ENCODE measurements around the gene POTEB. TPM values are rescaled to one million over a fixed set of nuclear protein-coding genes. Genes with fewer than 3 reads are reported as not detected.
"Not testable (repeated sequence)": the region's sequence is repeated elsewhere in the genome, so short reads cannot be mapped to it uniquely, and the experiment has no call there.

Gene POTEB
- total and polyA plus RNA-seq, 9 of the 15 experiments (the other 6 are each of a cell fraction or from before 2014, with no cell fraction given) = not detected

DNA sequence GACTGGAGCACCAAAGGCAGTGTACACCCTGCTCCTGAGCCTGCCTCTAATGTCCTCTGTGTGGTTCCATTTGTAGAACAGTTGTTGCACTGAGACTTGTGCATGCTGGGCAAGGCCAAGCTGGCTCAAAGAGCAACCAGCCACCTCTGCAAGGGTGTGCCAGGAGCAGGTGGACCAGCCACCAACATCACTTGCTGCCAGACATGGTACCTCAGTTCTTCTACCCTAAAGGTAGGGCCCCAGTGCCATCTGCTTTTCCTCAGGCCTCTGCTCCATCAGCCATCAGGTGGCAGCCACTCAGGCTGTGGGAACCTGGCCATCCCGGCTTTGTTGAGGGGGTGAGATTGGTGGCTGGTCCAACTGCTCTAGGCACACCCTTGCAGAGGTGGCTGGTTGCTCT is 38.7 kb downstream of the POTEB start:
- intact Hi-C loops (cut with micrococcal nuclease); CTCF ChIA-PET (ENCODE audit: low intra/inter-chr PET ratio); H3K27ac ChIP-seq (ENCODE audit: extremely low read depth, low read depth, low read length); H3K9ac ChIP-seq (ENCODE audit: insufficient read depth in 1 of 2, low read depth in 2 of 2, low read length in 2 of 2); H3K27me3 ChIP-seq (ENCODE audit: control insufficient read depth in 2 of 2, insufficient read depth in 2 of 2, low read length in 2 of 2); H3K9me3 ChIP-seq (replicated peaks; ENCODE audit: control insufficient read depth, insufficient read depth, low read depth, low read length); in situ Hi-C loops (cut with MboI); H3K4me2 ChIP-seq (ENCODE audit: insufficient read depth, low read length); H3K9me1 ChIP-seq (ENCODE audit: control insufficient read depth, insufficient read depth, low read length); H3K36me3 ChIP-seq (ENCODE audit: control insufficient read depth, insufficient read depth, low read length); H2AFZ ChIP-seq (ENCODE audit: low read depth, low read length); H4K20me1 ChIP-seq (replicated peaks; ENCODE audit: control insufficient read depth, insufficient read depth, low read length); H3K4me1 ChIP-seq (replicated peaks in 1 of 2; ENCODE audit: control insufficient read depth in 2 of 2, insufficient read depth in 2 of 2, low read length in 2 of 2); H3K4me3 ChIP-seq; DNase-seq (ENCODE audit: extremely low read depth in 1 of 4, low spot score in 3 of 4); POLR2A ChIA-PET; FAIRE-seq; ATAC-seq; H3K79me2 ChIP-seq (ENCODE audit: control insufficient read depth, insufficient read depth, low read length); BruUV-seq (replicated peaks): not testable (repeated sequence)
- no CpG with 5 or more reads among the region's 1 CpG for WGBS (ENCODE audit: insufficient coverage, low coverage, missing lambda C conversion rate)

Small RNAs within 50 kb of the gene (microRNA-seq; reads per million reads assigned to microRNA genes)
- not detected for gene MIR3118-4 (ENCODE audit: borderline microRNAs expressed)

Small RNAs within 50 kb of the gene (small RNA-seq; reads per million reads assigned to genes)
- not detected for gene MIR3118-4
- not detected for gene RNU6-631P

Other genes with a start within 250 kb of the POTEB start
- gene OR4M2, start 202.8 kb upstream of the POTEB start, total RNA-seq (2014; rRNA removed) = not detected in 2 replicates
- gene OR4M2, start 202.8 kb upstream of the POTEB start, total RNA-seq (2014; rRNA removed; fragmentation: Illumina TruSeq; extraction: Trizol) = not detected in 2 replicates
- gene OR4M2, start 202.8 kb upstream of the POTEB start, total RNA-seq (2015; rRNA removed; fragmentation: Illumina TruSeq; extraction: Trizol) = not detected in 2 replicates
- gene OR4M2, start 202.8 kb upstream of the POTEB start, total RNA-seq (2021) = not detected in 2 replicates
- not detected in 2 replicates for gene OR4M2, start 202.8 kb upstream of the POTEB start, polyA plus RNA-seq (2011; rRNA removed)
- gene OR4M2, start 202.8 kb upstream of the POTEB start, polyA plus RNA-seq (2014; fragmentation: Illumina TruSeq; extraction: Trizol) = not detected in 2 replicates
- gene OR4M2, start 202.8 kb upstream of the POTEB start, polyA plus RNA-seq (2014; fragmentation: Nextera tagmentation; extraction: Ambion mirVana) = not detected
- gene OR4M2, start 202.8 kb upstream of the POTEB start, polyA plus RNA-seq (2014; rRNA removed) = not detected in 2 replicates